Brain microvascular endothelial cell (primary cell): ENCODE data around the gene MSI2.
A peak's percentile ranks its signal among the peaks of the same experiment; 100 is the strongest.

Source experiments
- DNase-seq: peaks from one replicate; pipeline ENCODE4 v3.0.0-alpha.2; 2020
- H3K27ac ChIP-seq: fragments of 250-450 bp; sonication (Bioruptor Pico); 2 replicates; pipeline ENCODE4 v1.5.1; 2020; ENCODE audit warnings: mild to moderate bottlenecking, moderate library complexity
- H3K27me3 ChIP-seq: fragments of 250-450 bp; sonication (Bioruptor Pico); replicated peaks from 2 replicates; pipeline ENCODE4 v1.5.1; 2020; ENCODE audit warnings: mild to moderate bottlenecking
- H3K36me3 ChIP-seq: fragments of 250-450 bp; sonication (Bioruptor Pico); replicated peaks from 2 replicates; pipeline ENCODE4 v1.5.1; 2020; ENCODE audit warnings: mild to moderate bottlenecking
- H3K4me3 ChIP-seq: 2 replicates; pipeline ENCODE4 v1.5.1; 2011; ENCODE audit warnings: low read depth, mild to moderate bottlenecking, control low read depth, low read length, moderate library complexity
- CTCF ChIP-seq: IDR thresholded peaks from 2 replicates; pipeline ENCODE4 v1.5.1; 2011; ENCODE audit warnings: low read depth, mild to moderate bottlenecking, moderate library complexity, low read length, control low read depth, inconsistent platforms; ENCODE audit errors: missing control alignments
- in situ Hi-C: cut with HindIII; loops from 2 replicates; pipeline ENCODE4 v1.10.0; 2017; ENCODE audit warnings: low sequenced_read_pairs, low pct_ligation_motif_present

MSI2 gene

DNA sequence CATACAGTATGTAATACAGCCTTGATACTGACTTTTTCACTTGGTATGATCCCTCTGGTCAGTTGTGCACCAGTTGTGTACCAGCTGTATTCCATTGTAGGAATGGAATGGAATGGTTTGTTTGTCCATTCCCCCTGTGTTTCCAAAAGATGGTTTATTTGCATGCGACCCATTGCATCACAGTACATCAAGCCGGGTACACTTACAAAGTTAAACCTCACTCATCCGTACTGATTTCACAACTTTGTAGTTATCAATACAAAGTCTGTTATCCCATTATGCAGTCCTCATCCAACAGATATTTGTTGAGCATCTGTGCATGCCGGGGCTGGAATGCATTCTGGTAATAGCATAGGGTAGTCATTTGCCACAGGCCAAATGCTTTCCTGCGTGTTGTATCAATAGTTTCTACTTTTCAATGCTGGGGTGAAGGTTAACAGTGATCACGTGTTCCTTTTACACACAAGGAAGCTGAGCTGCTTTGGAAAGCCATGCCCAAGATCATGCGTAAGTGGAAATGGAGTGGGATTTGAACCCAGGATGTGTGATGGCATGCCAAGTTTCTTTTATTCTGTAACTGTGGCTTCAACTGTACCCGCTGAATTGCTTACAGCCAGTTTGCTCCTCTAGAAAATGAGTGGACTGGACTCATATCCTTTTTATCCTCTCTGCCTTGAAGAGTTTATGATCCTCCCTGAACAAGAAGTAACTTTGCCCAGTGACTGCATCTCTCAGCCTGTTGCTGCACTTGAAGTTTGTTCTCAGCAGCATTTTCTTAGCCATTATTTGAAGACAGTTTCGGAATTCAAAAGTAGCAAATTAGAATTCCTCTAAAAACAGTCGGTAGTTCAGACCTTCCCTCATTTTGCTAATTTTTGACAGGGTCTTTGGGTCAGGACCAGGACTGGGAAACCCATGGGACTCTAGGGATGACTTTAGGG lies 260.2 kb downstream of the MSI2 start:
- no peaks in the 10 kb centered on the region for H3K27me3 ChIP-seq
- no peaks in the 10 kb centered on the region for H3K36me3 ChIP-seq
- no peak for TF ChIP-seq CTCF
- H3K4me3 ChIP-seq: no peak overlapping the region
- no peak overlapping the region for H3K27ac ChIP-seq
- in situ Hi-C loops: no loop called here
- DNase-seq: no peak

GRCh38 chr17:57517273-57517631 lies 260.9 kb downstream of the MSI2 start:
- Histone ChIP-seq H3K27me3 (no peaks in the 10 kb centered on the region), H3K36me3 (no peaks in the 10 kb centered on the region), H3K4me3 (no peak overlapping the region), H3K27ac (no peak overlapping the region)
- TF ChIP-seq CTCF: no peak
- in situ Hi-C loops: no loop called here
- no peak for DNase-seq

GRCh38 chr17:57517632-57518456 lies 261.5 kb downstream of the MSI2 start:
- Histone ChIP-seq H3K27ac (no peak overlapping the region), H3K36me3 (no peaks in the 10 kb centered on the region), H3K4me3 (no peak overlapping the region), H3K27me3 (no peaks in the 10 kb centered on the region)
- no peak for TF ChIP-seq CTCF
- in situ Hi-C loops: no loop called here
- no peak for DNase-seq

GRCh38 chr17:57518587-57519581 lies 262.6 kb downstream of the MSI2 start:
- in situ Hi-C loops: no loop called here
- no peak overlapping the region for H3K4me3 ChIP-seq
- no peak overlapping the region for H3K27ac ChIP-seq
- TF ChIP-seq CTCF: no peak
- peak; percentile 37 for DNase-seq
- H3K27me3 ChIP-seq: no peaks in the 10 kb centered on the region
- H3K36me3 ChIP-seq: no peaks in the 10 kb centered on the region

DNA sequence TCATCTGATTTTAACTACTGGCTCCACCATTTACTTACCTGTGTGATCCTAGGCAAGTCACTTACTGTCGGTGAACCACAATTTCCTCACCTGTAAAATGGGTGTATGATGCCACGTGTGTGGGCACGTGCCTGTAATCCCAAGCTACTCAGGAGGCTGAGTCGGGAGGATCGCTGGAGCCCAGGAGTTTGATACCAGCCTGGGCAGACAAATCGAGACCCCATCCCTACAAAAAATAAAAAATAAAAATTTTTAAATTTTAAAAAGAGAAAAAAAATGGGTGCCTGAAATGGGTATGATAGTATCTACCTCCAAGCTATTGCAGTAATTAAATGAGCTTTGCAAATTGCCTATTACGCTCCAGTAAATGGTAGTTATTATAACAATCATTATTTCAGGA lies 263.5 kb downstream of the MSI2 start:
- in situ Hi-C loops: no loop called here
- Histone ChIP-seq H3K27ac (no peak overlapping the region), H3K36me3 (no peaks in the 10 kb centered on the region), H3K27me3 (no peaks in the 10 kb centered on the region), H3K4me3 (no peak overlapping the region)
- no peak for TF ChIP-seq CTCF
- DNase-seq: no peak
